Keratinocyte (primary cell): ENCODE measurements around the gene LRRC15.

Source experiments
- CTCF ChIP-seq, 3 experiments: IDR thresholded peaks in 1 of 3; conservative IDR thresholded peaks in 1 of 3; optimal IDR thresholded peaks in 1 of 3; 2 replicates in 2 of 3; 3 replicates in 1 of 3; pipeline versions ENCODE3 to v1.5.1; 2011; ENCODE audit warnings: low read length in 3 of 3, mild to moderate bottlenecking in 3 of 3, moderate library complexity in 2 of 3, control low read depth in 1 of 3, inconsistent platforms in 1 of 3; ENCODE audit not compliant: insufficient read depth in 2 of 3; ENCODE audit errors: extremely low read depth in 1 of 3
- EZH2 ChIP-seq: IDR thresholded peaks from one replicate; pipeline ENCODE4 v1.6.1; 2012; ENCODE audit warnings: inconsistent platforms, mild to moderate bottlenecking, low read length, moderate library complexity

GRCh38 chr3:194365526-194365925, 4.0 kb downstream of the LRRC15 start:
- no peak for TF ChIP-seq EZH2
- no peak for TF ChIP-seq CTCF (optimal IDR thresholded peaks at IDR 0.05 in 1 of 3, IDR thresholded peaks at IDR 0.05 in 1 of 3, conservative IDR thresholded peaks at IDR 0.05 in 1 of 3; ENCODE audit: extremely low read depth in 1 of 3, insufficient read depth in 2 of 3, low read length in 3 of 3)
